HepG2 (cell line): ENCODE data around the gene IPO5. TPM values are rescaled to one million over a fixed set of nuclear protein-coding genes. Genes with fewer than 3 reads are reported as not detected.
A peak's percentile ranks its signal among the peaks of the same experiment; 100 is the strongest.

ENCODE experiments used
- BCL6 ChIP-seq: IDR thresholded peaks from 2 replicates; pipeline ENCODE4 v1.6.1; 2016; ENCODE audit warnings: missing genetic modification reagents, missing compliant biosample characterization
- CBX5 ChIP-seq: sonication (generic); formaldehyde crosslinking; IDR thresholded peaks from 2 replicates; pipeline ENCODE4 v1.4.0; 2020; ENCODE audit warnings: missing genetic modification reagents, borderline replicate concordance
- EP300 ChIP-seq, 3 experiments: sonication (generic) in 1 of 3; formaldehyde crosslinking in 1 of 3; IDR thresholded peaks; 2 replicates each; pipeline versions ENCODE4 v1.5.1 to v1.6.1; 2011 to 2020; ENCODE audit warnings: low read depth in 2 of 3, low read length in 2 of 3, borderline replicate concordance in 1 of 3, improper control_type of control experiment in 1 of 3, mild to moderate bottlenecking in 1 of 3, missing genetic modification reagents in 1 of 3, moderate library complexity in 1 of 3
- GATAD1 ChIP-seq: IDR thresholded peaks from 2 replicates; pipeline ENCODE4 v1.6.1; 2016; ENCODE audit warnings: missing genetic modification reagents, missing compliant biosample characterization
- GLI4 ChIP-seq: sonication (generic); formaldehyde crosslinking; IDR thresholded peaks from 2 replicates; pipeline ENCODE4 v1.5.1; 2020; ENCODE audit warnings: missing genetic modification reagents, mild to moderate bottlenecking, moderate library complexity, borderline replicate concordance
- HDAC2 ChIP-seq: sonication (generic); formaldehyde crosslinking; IDR thresholded peaks from 2 replicates; pipeline ENCODE4 v1.4.0; 2020; ENCODE audit warnings: missing genetic modification reagents
- HNF4G ChIP-seq, 2 experiments: sonication (generic) in 1 of 2; formaldehyde crosslinking in 1 of 2; IDR thresholded peaks; 2 replicates each; pipeline versions ENCODE4 v1.4.0 to v1.6.1; 2011 to 2020; ENCODE audit warnings: borderline replicate concordance in 2 of 2, low read depth in 2 of 2, mild to moderate bottlenecking in 2 of 2, low read length in 1 of 2, missing genetic modification reagents in 1 of 2, moderate library complexity in 1 of 2
- ISX ChIP-seq: sonication (generic); formaldehyde crosslinking; conservative IDR thresholded peaks from 2 replicates; pipeline ENCODE4 v1.5.0; 2020; ENCODE audit warnings: missing genetic modification reagents
- MAF1 ChIP-seq: sonication (generic); formaldehyde crosslinking; IDR thresholded peaks from 2 replicates; pipeline ENCODE4 v1.5.0; 2020; ENCODE audit warnings: missing genetic modification reagents, borderline replicate concordance
- MTA1 ChIP-seq: sonication (generic); formaldehyde crosslinking; IDR thresholded peaks from 2 replicates; pipeline ENCODE4 v1.4.0; 2020; ENCODE audit warnings: missing genetic modification reagents, mild to moderate bottlenecking, borderline replicate concordance
- PHF5A ChIP-seq: IDR thresholded peaks from one replicate; pipeline ENCODE4 v1.6.1; 2018; ENCODE audit warnings: low read depth, missing genetic modification reagents; ENCODE audit not compliant: unreplicated experiment
- SATB2 ChIP-seq: sonication (generic); formaldehyde crosslinking; IDR thresholded peaks from 2 replicates; pipeline ENCODE4 v1.5.0; 2020; ENCODE audit warnings: missing genetic modification reagents
- SIN3B ChIP-seq: fragments of 150-350 bp; IDR thresholded peaks from 2 replicates; pipeline ENCODE4 v1.6.1; 2014; ENCODE audit warnings: low read length
- SOX13 ChIP-seq, 3 experiments: fragments of 450-650 bp in 1 of 3; sonication (generic) in 1 of 3; formaldehyde crosslinking in 1 of 3; IDR thresholded peaks in 2 of 3; conservative IDR thresholded peaks in 1 of 3; 2 replicates each; pipeline versions ENCODE4 v1.5.0 to v1.6.1; 2016 to 2020; ENCODE audit warnings: antibody characterized with exemption in 1 of 3, mild to moderate bottlenecking in 1 of 3, missing compliant biosample characterization in 1 of 3, missing genetic modification reagents in 1 of 3, moderate library complexity in 1 of 3
- TCF7 ChIP-seq: sonication (generic); IDR thresholded peaks from 2 replicates; pipeline ENCODE4 v1.6.1; 2016; ENCODE audit warnings: antibody characterized with exemption, low read depth
- polyA plus RNA-seq, 8 experiments: library from polyadenylated mRNA; depleted of rRNA in 3 of 8; stranded (reverse) in 7 of 8; unstranded in 1 of 8; fragments of >200 nt; fragmentation: Illumina TruSeq in 4 of 8; extraction: Trizol in 4 of 8; gene quantifications; 2 replicates each; pipeline versions ENCODE4 v1.2.1 to v1.2.3, GENCODE V29; 2011 to 2016; ENCODE audit warnings: low read depth in 4 of 8, missing spikeins in 1 of 8, mixed read lengths in 1 of 8; ENCODE audit not compliant: insufficient read depth in 1 of 8
- total RNA-seq, 5 experiments: library from RNA; depleted of rRNA; stranded (reverse); fragments of >200 nt; fragmentation: Illumina TruSeq; extraction: Trizol; gene quantifications; 2 replicates each; pipeline ENCODE4 v1.2.3, GENCODE V29; 2016; ENCODE audit warnings: low read depth in 1 of 5
- TF ChIP-seq, protein P1 (sequence below): sonication (generic); formaldehyde crosslinking; IDR thresholded peaks from 2 replicates; pipeline ENCODE4 v1.4.0; 2020; ENCODE audit warnings: low read depth, mild to moderate bottlenecking, missing genetic modification reagents
- TF ChIP-seq, protein P2 (sequence below): sonication (generic); formaldehyde crosslinking; conservative IDR thresholded peaks from 2 replicates; pipeline ENCODE4 v1.8.1; 2023; ENCODE audit warnings: missing genetic modification reagents
- TF ChIP-seq, protein P3 (sequence below): sonication (generic); formaldehyde crosslinking; IDR thresholded peaks from 2 replicates; pipeline ENCODE4 v1.4.0; 2020; ENCODE audit warnings: missing genetic modification reagents, borderline replicate concordance
- TF ChIP-seq, protein P4 (sequence below): sonication (generic); formaldehyde crosslinking; IDR thresholded peaks from 2 replicates; pipeline ENCODE4 v1.5.0; 2020; ENCODE audit warnings: mild to moderate bottlenecking, missing genetic modification reagents

IPO5 gene
- total and polyA plus RNA-seq, 2 of the 13 experiments (the other 11 are each of a cell fraction or from before 2014, with no cell fraction given) = 155 to 242 TPM

DNA sequence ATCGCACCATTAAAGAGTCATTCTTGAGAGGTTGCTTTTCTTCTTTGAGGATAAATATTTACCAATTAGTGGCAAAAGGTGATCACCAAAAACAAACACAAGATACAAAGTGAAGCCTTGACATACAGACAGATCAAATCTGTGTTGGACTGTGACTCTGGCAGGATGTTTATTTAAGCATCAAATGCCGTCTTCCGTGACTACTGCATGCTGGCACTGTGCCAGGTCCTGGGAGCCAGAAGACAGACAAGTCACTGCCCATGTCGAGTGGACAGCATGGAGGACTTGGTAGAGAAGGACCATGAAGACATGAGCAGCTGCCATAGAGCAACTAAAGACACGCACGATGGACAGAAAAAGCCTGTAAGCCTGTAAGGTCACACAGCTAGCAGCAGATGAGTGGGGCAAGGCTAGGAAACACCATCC, 96.6 kb downstream of the IPO5 start (continued):
- TF ChIP-seq, protein P1, sequence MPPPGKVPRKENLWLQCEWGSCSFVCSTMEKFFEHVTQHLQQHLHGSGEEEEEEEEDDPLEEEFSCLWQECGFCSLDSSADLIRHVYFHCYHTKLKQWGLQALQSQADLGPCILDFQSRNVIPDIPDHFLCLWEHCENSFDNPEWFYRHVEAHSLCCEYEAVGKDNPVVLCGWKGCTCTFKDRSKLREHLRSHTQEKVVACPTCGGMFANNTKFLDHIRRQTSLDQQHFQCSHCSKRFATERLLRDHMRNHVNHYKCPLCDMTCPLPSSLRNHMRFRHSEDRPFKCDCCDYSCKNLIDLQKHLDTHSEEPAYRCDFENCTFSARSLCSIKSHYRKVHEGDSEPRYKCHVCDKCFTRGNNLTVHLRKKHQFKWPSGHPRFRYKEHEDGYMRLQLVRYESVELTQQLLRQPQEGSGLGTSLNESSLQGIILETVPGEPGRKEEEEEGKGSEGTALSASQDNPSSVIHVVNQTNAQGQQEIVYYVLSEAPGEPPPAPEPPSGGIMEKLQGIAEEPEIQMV = no peak
- TF ChIP-seq ISX (CRISPR knock-in tag) (no peak), SOX13 (IDR thresholded peaks at IDR 0.05) (no peak), SOX13 (CRISPR knock-in tag; conservative IDR thresholded peaks at IDR 0.05 in 1 of 2, IDR thresholded peaks at IDR 0.05 in 1 of 2) (peak in 1 of 2 experiments; percentile 81; a peak in 2 of 4 replicates), TCF7 (peak; percentile 85), SATB2 (no peak), MTA1 (CRISPR knock-in tag) (no peak), SIN3B (no peak), BCL6 (peak; percentile 70), PHF5A (CRISPR knock-in tag) (no peak), CBX5 (CRISPR knock-in tag) (no peak), GATAD1 (CRISPR knock-in tag) (peak; percentile 36; the same call in 1 of the 2 replicates), EP300 (IDR thresholded peaks at IDR 0.05; ENCODE audit: low read depth in 2 of 2, low read length in 2 of 2) (peak in 1 of 2 experiments; percentile 92; a peak in 2 of 4 replicates), EP300 (CRISPR knock-in tag; IDR thresholded peaks at IDR 0.05; ENCODE audit: borderline replicate concordance) (peak; percentile 68; the same call in 1 of the 2 replicates), HNF4G (IDR thresholded peaks at IDR 0.05; ENCODE audit: borderline replicate concordance, low read depth, low read length) (peak; percentile 2; the same call in 1 of the 2 replicates), HNF4G (CRISPR knock-in tag; IDR thresholded peaks at IDR 0.05; ENCODE audit: borderline replicate concordance, low read depth) (peak; percentile 37; the same call in 1 of the 2 replicates), HDAC2 (CRISPR knock-in tag) (peak; percentile 84), MAF1 (CRISPR knock-in tag) (no peak), GLI4 (no peak)
- TF ChIP-seq, protein P2, sequence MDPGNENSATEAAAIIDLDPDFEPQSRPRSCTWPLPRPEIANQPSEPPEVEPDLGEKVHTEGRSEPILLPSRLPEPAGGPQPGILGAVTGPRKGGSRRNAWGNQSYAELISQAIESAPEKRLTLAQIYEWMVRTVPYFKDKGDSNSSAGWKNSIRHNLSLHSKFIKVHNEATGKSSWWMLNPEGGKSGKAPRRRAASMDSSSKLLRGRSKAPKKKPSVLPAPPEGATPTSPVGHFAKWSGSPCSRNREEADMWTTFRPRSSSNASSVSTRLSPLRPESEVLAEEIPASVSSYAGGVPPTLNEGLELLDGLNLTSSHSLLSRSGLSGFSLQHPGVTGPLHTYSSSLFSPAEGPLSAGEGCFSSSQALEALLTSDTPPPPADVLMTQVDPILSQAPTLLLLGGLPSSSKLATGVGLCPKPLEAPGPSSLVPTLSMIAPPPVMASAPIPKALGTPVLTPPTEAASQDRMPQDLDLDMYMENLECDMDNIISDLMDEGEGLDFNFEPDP (CRISPR knock-in tag) = no peak
- TF ChIP-seq, protein P3, sequence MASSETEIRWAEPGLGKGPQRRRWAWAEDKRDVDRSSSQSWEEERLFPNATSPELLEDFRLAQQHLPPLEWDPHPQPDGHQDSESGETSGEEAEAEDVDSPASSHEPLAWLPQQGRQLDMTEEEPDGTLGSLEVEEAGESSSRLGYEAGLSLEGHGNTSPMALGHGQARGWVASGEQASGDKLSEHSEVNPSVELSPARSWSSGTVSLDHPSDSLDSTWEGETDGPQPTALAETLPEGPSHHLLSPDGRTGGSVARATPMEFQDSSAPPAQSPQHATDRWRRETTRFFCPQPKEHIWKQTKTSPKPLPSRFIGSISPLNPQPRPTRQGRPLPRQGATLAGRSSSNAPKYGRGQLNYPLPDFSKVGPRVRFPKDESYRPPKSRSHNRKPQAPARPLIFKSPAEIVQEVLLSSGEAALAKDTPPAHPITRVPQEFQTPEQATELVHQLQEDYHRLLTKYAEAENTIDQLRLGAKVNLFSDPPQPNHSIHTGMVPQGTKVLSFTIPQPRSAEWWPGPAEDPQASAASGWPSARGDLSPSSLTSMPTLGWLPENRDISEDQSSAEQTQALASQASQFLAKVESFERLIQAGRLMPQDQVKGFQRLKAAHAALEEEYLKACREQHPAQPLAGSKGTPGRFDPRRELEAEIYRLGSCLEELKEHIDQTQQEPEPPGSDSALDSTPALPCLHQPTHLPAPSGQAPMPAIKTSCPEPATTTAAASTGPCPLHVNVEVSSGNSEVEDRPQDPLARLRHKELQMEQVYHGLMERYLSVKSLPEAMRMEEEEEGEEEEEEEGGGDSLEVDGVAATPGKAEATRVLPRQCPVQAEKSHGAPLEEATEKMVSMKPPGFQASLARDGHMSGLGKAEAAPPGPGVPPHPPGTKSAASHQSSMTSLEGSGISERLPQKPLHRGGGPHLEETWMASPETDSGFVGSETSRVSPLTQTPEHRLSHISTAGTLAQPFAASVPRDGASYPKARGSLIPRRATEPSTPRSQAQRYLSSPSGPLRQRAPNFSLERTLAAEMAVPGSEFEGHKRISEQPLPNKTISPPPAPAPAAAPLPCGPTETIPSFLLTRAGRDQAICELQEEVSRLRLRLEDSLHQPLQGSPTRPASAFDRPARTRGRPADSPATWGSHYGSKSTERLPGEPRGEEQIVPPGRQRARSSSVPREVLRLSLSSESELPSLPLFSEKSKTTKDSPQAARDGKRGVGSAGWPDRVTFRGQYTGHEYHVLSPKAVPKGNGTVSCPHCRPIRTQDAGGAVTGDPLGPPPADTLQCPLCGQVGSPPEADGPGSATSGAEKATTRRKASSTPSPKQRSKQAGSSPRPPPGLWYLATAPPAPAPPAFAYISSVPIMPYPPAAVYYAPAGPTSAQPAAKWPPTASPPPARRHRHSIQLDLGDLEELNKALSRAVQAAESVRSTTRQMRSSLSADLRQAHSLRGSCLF = no peak
- TF ChIP-seq, protein P4, sequence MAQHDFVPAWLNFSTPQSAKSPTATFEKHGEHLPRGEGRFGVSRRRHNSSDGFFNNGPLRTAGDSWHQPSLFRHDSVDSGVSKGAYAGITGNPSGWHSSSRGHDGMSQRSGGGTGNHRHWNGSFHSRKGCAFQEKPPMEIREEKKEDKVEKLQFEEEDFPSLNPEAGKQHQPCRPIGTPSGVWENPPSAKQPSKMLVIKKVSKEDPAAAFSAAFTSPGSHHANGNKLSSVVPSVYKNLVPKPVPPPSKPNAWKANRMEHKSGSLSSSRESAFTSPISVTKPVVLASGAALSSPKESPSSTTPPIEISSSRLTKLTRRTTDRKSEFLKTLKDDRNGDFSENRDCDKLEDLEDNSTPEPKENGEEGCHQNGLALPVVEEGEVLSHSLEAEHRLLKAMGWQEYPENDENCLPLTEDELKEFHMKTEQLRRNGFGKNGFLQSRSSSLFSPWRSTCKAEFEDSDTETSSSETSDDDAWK (CRISPR knock-in tag) = no peak
